Sigmoid colon (tissue), 7 donors: ENCODE results near the gene CRACR2B. TPM values are rescaled to one million over a fixed set of nuclear protein-coding genes. Genes with fewer than 3 reads are reported as not detected.
A peak's percentile ranks its signal among the peaks of the same experiment; 100 is the strongest.

ENCODE experiments used
- DNase-seq: peaks from one replicate; pipeline ENCODE4 v3.0.0-alpha.2; 2019
- H3K27ac ChIP-seq, 4 donors: fragments of 200-600 bp; sonication (generic); one replicate each; pipeline ENCODE4 v1.5.1; 2016 to 2019; ENCODE audit warnings: mild to moderate bottlenecking in 1 of 4
- H3K27me3 ChIP-seq, 3 donors: fragments of 200-600 bp; sonication (generic); one replicate each; pipeline ENCODE4 v1.5.1; 2019; ENCODE audit warnings: mild to moderate bottlenecking in 1 of 3
- H3K36me3 ChIP-seq, 4 donors: fragments of 200-600 bp; sonication (generic); one replicate each; pipeline ENCODE4 v1.5.1; 2016 to 2019
- H3K4me1 ChIP-seq, 4 donors: fragments of 200-600 bp; sonication (generic); one replicate each; pipeline ENCODE4 v1.5.1; 2017 to 2019
- H3K4me3 ChIP-seq, 4 donors: fragments of 200-600 bp; sonication (generic); one replicate each; pipeline ENCODE4 v1.5.1; 2017 to 2019; ENCODE audit warnings: mild to moderate bottlenecking in 2 of 4, moderate library complexity in 1 of 4
- H3K9me3 ChIP-seq, 4 donors: fragments of 200-600 bp in 3 of 4; sonication (generic) in 3 of 4; one replicate each; pipeline versions ENCODE4 v1.5.1 to v1.6.1; 2013 to 2019
- CTCF ChIP-seq, 4 experiments: fragments of 450-650 bp in 3 of 4; fragments of 200-600 bp in 1 of 4; IDR thresholded peaks; one replicate each; pipeline ENCODE4 v1.5.1; 2016 to 2019; ENCODE audit warnings: antibody characterized with exemption in 4 of 4, mild to moderate bottlenecking in 3 of 4, moderate library complexity in 2 of 4
- EP300 ChIP-seq, 4 donors: sonication (generic); formaldehyde crosslinking; IDR thresholded peaks; one replicate each; pipeline ENCODE4 v1.6.1; 2017; ENCODE audit warnings: antibody characterized with exemption in 4 of 4
- POLR2A ChIP-seq, 2 donors: fragments of 450-650 bp; IDR thresholded peaks; one replicate each; pipeline ENCODE4 v1.6.1; 2016; ENCODE audit warnings: antibody characterized with exemption in 2 of 2, mild to moderate bottlenecking in 2 of 2, moderate library complexity in 2 of 2
- POLR2AphosphoS5 ChIP-seq, 4 donors: sonication (generic); formaldehyde crosslinking; IDR thresholded peaks; one replicate each; pipeline ENCODE4 v1.6.1; 2017; ENCODE audit warnings: antibody characterized with exemption in 4 of 4
- WGBS, 2 donors: extraction: QIAGEN DNeasy Blood & Tissue Kit; methylation state at CpG; one replicate each; pipeline ENCODE4 v1.1.7; 2013; 5-methylcytosine and 5-hydroxymethylcytosine counted together
- intact Hi-C: fragments of 100-400 bp; cut with DNase I; formaldehyde crosslinking; loops from one replicate; pipeline ENCODE4 v1.15.1; 2023
- polyA plus RNA-seq, 3 donors: library from polyadenylated mRNA; stranded (reverse); fragments of 200-250 nt; gene quantifications; one replicate each; pipeline ENCODE4 v1.2.3, GENCODE V29; 2013
- total RNA-seq, 4 donors: library from RNA; depleted of rRNA; stranded (reverse); fragments of >200 nt; gene quantifications; one replicate each; pipeline ENCODE4 v1.1.0, GENCODE V29; 2016
- donor health status: healthy with polysubstance abuse.
- donor health status: Bipolar disorder and iron deficiency.
- donor health status: healthy.

The CRACR2B gene
- total and polyA plus RNA-seq, 7 donors: 1.5 to 149 (median 9.5) TPM

GRCh38 chr11:846496-847098 lies 18.9 kb downstream of the CRACR2B start:
- H3K36me3 ChIP-seq: no peaks in the 10 kb centered on the region
- no peak overlapping the region for H3K4me3 ChIP-seq
- H3K27me3 ChIP-seq: peaks cover 0 to 23% (median 9%) of the 10 kb centered on the region in 3 donors
- TF ChIP-seq EP300 (IDR thresholded peaks at IDR 0.05) (no peak), POLR2A (IDR thresholded peaks at IDR 0.05) (no peak), POLR2AphosphoS5 (IDR thresholded peaks at IDR 0.05) (no peak), CTCF (IDR thresholded peaks at IDR 0.05) (no peak)
- H3K9me3 ChIP-seq: no peaks in the 10 kb centered on the region
- 79 to 84% methylated on average over 11 of the region's 11 CpGs for WGBS, 2 donors
- H3K4me1 ChIP-seq: peaks cover 0 to 80% (median 66%) of the 10 kb centered on the region in 4 donors
- H3K27ac ChIP-seq: peak overlapping the region in 3 of 4 donors; percentile 90 to 96 (median 94)
- no peak for DNase-seq
- intact Hi-C loops: loop anchor here (5.0 kb wide), 2 partner anchors 66 to 81 kb away; partner anchors contain the start of genes AP2A2 and CHID1

GRCh38 chr11:847876-848275 lies 20.2 kb downstream of the CRACR2B start:
- TF ChIP-seq POLR2AphosphoS5 (IDR thresholded peaks at IDR 0.05) (no peak), POLR2A (IDR thresholded peaks at IDR 0.05) (no peak), CTCF (IDR thresholded peaks at IDR 0.05) (no peak), EP300 (IDR thresholded peaks at IDR 0.05) (no peak)
- Histone ChIP-seq H3K27me3 (peaks cover 0 to 23% (median 9%) of the 10 kb centered on the region in 3 donors), H3K4me3 (no peak overlapping the region), H3K9me3 (no peaks in the 10 kb centered on the region), H3K27ac (no peak overlapping the region), H3K36me3 (no peaks in the 10 kb centered on the region), H3K4me1 (peaks cover 0 to 74% (median 64%) of the 10 kb centered on the region in 4 donors)
- no peak for DNase-seq
- WGBS, 2 donors: 53 to 76% methylated on average over 18 of the region's 18 CpGs
- intact Hi-C loops: loop anchor here (2.0 to 5.0 kb wide), 3 partner anchors 64 to 203 kb away; partner anchors contain the start of genes AP2A2 and CHID1

GRCh38 chr11:848380-848931 lies 20.7 kb downstream of the CRACR2B start:
- DNase-seq: no peak
- WGBS, 2 donors: 6 to 26% methylated on average over 14 of the region's 14 CpGs
- H3K4me3 ChIP-seq: no peak overlapping the region
- TF ChIP-seq CTCF (IDR thresholded peaks at IDR 0.05): peak; percentile 58 to 96 (median 86)
- no peak for TF ChIP-seq EP300 (IDR thresholded peaks at IDR 0.05)
- H3K27me3 ChIP-seq: peaks cover 0 to 23% (median 9%) of the 10 kb centered on the region in 3 donors
- no peaks in the 10 kb centered on the region for H3K36me3 ChIP-seq
- intact Hi-C loops: loop anchor here (2.0 to 5.0 kb wide), 3 partner anchors 64 to 202 kb away; partner anchors contain the start of genes AP2A2 and CHID1
- H3K4me1 ChIP-seq: peaks cover 0 to 69% (median 60%) of the 10 kb centered on the region in 4 donors
- H3K27ac ChIP-seq: no peak overlapping the region
- H3K9me3 ChIP-seq: no peaks in the 10 kb centered on the region

GRCh38 chr11:849104-849824 lies 21.5 kb downstream of the CRACR2B start:
- Histone ChIP-seq H3K27me3 (peaks cover 0 to 23% (median 9%) of the 10 kb centered on the region in 3 donors), H3K27ac (peak overlapping the region in 1 of 4 donors; percentile 21), H3K36me3 (no peaks in the 10 kb centered on the region), H3K9me3 (no peaks in the 10 kb centered on the region), H3K4me1 (peaks cover 0 to 61% (median 52%) of the 10 kb centered on the region in 4 donors), H3K4me3 (peak overlapping the region; percentile 1 to 54 (median 46))
- intact Hi-C loops: loop anchor here (2.0 to 5.0 kb wide), 3 partner anchors 63 to 202 kb away; partner anchors contain the start of genes AP2A2 and CHID1
- DNase-seq: no peak
- no peak for TF ChIP-seq POLR2A (IDR thresholded peaks at IDR 0.05)
- no peak for TF ChIP-seq EP300 (IDR thresholded peaks at IDR 0.05)
- no peak for TF ChIP-seq POLR2AphosphoS5 (IDR thresholded peaks at IDR 0.05)
- TF ChIP-seq CTCF (IDR thresholded peaks at IDR 0.05): no peak
- 2 to 3% methylated on average over 71 of the region's 71 CpGs for WGBS, 2 donors
